Stomach (tissue), 9 donors: ENCODE measurements around the gene CSNK1G1. TPM values are rescaled to one million over a fixed set of nuclear protein-coding genes. Genes with fewer than 3 reads are reported as not detected.

ENCODE experiments used
- DNase-seq, 2 donors: peaks; one replicate each; pipeline versions ENCODE4 v3.0.0 to v3.0.0-alpha.2; 2013 to 2019
- H3K27ac ChIP-seq, 5 donors: fragments of 200-600 bp in 4 of 5; sonication (generic) in 4 of 5; one replicate each; pipeline ENCODE4 v1.5.1; 2013 to 2019; ENCODE audit warnings: mild to moderate bottlenecking in 1 of 5, moderate library complexity in 1 of 5
- H3K27me3 ChIP-seq, 3 donors: fragments of 200-600 bp; sonication (generic); one replicate each; pipeline ENCODE4 v1.5.1; 2017 to 2019; ENCODE audit warnings: mixed run types in 1 of 3
- H3K36me3 ChIP-seq, 4 donors: fragments of 200-600 bp; sonication (generic); 1 replicate in 3 of 4; 2 replicates in 1 of 4; pipeline ENCODE4 v1.5.1; 2016 to 2019
- H3K4me1 ChIP-seq, 4 donors: fragments of 200-600 bp; sonication (generic); one replicate each; pipeline ENCODE4 v1.5.1; 2016 to 2019
- H3K4me3 ChIP-seq, 4 donors: fragments of 200-600 bp; sonication (generic) in 3 of 4; one replicate each; pipeline ENCODE4 v1.5.1; 2016 to 2019; ENCODE audit warnings: mild to moderate bottlenecking in 1 of 4
- H3K9me3 ChIP-seq, 4 donors: fragments of 200-600 bp; sonication (generic); one replicate each; pipeline ENCODE4 v1.5.1; 2016 to 2019
- EP300 ChIP-seq: sonication (generic); formaldehyde crosslinking; IDR thresholded peaks from one replicate; pipeline ENCODE4 v1.6.1; 2017; ENCODE audit warnings: antibody characterized with exemption
- POLR2A ChIP-seq, 4 donors: fragments of 450-650 bp; IDR thresholded peaks; one replicate each; pipeline ENCODE4 v1.6.1; 2016; ENCODE audit warnings: antibody characterized with exemption in 4 of 4, control low read depth in 2 of 4, mild to moderate bottlenecking in 1 of 4, moderate library complexity in 1 of 4
- POLR2AphosphoS5 ChIP-seq, 3 donors: sonication (generic); formaldehyde crosslinking; IDR thresholded peaks; one replicate each; pipeline ENCODE4 v1.6.1; 2016; ENCODE audit warnings: antibody characterized with exemption in 3 of 3
- WGBS, 5 donors: extraction: QIAGEN DNeasy Blood & Tissue Kit in 3 of 5; methylation state at CpG; one replicate each; pipeline versions ENCODE4 v1.1.5 to v1.1.7; 2013 to 2018; 5-methylcytosine and 5-hydroxymethylcytosine counted together
- intact Hi-C: fragments of 100-400 bp; cut with DNase I; formaldehyde crosslinking; loops from one replicate; pipeline ENCODE4 v1.15.1; 2023; ENCODE audit warnings: low total_unique reads
- polyA plus RNA-seq, 3 donors: library from polyadenylated mRNA; stranded (reverse); fragments of 200-250 nt; gene quantifications; one replicate each; pipeline ENCODE4 v1.2.3, GENCODE V29; 2013
- total RNA-seq, 5 donors: library from RNA; depleted of rRNA; stranded (reverse); fragments of >200 nt; gene quantifications; one replicate each; pipeline versions ENCODE4 v1.1.0 to v1.2.3, GENCODE V29; 2014 to 2016
- TF ChIP-seq, protein P1 (sequence below), 7 experiments: fragments of 450-650 bp in 4 of 7; fragments of 200-600 bp in 3 of 7; sonication (generic) in 3 of 7; IDR thresholded peaks; one replicate each; pipeline ENCODE4 v1.5.1; 2016 to 2019; ENCODE audit warnings: antibody characterized with exemption in 7 of 7, control low read depth in 2 of 7, mild to moderate bottlenecking in 1 of 7
- donor health status: healthy with polysubstance abuse.
- donor health status: Bipolar disorder and iron deficiency.
- donor health status: healthy.

Gene CSNK1G1
- total and polyA plus RNA-seq, 8 donors, result 2.4 to 63.1 (median 5.4) TPM

DNA sequence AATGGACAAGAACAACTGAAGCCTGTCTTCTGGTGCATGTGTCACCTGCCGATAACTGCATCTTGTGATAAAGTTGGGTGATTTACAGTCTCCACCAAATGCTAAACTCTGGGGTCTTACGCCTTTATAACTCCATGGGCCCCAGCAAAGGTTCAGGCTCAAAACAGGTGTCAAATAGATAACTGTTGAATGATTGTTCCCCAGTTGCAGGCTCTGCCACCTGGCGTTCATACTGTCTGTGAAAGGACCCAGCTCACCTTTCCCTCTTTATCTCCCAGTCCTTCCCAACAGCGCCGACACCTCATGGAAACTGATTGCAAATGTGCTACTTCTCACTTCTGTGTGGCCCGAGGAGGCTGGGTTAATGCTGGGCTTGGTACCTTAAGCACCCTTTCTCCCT is 212.7 kb downstream of the CSNK1G1 start:
- H3K27ac ChIP-seq, result no peak overlapping the region
- no peaks in the 10 kb centered on the region for H3K27me3 ChIP-seq
- TF ChIP-seq, protein P1, sequence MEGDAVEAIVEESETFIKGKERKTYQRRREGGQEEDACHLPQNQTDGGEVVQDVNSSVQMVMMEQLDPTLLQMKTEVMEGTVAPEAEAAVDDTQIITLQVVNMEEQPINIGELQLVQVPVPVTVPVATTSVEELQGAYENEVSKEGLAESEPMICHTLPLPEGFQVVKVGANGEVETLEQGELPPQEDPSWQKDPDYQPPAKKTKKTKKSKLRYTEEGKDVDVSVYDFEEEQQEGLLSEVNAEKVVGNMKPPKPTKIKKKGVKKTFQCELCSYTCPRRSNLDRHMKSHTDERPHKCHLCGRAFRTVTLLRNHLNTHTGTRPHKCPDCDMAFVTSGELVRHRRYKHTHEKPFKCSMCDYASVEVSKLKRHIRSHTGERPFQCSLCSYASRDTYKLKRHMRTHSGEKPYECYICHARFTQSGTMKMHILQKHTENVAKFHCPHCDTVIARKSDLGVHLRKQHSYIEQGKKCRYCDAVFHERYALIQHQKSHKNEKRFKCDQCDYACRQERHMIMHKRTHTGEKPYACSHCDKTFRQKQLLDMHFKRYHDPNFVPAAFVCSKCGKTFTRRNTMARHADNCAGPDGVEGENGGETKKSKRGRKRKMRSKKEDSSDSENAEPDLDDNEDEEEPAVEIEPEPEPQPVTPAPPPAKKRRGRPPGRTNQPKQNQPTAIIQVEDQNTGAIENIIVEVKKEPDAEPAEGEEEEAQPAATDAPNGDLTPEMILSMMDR (IDR thresholded peaks at IDR 0.05), result no peak
- TF ChIP-seq POLR2AphosphoS5 (IDR thresholded peaks at IDR 0.05) (no peak), EP300 (no peak), POLR2A (IDR thresholded peaks at IDR 0.05) (no peak)
- no peaks in the 10 kb centered on the region for H3K9me3 ChIP-seq
- peaks cover 22 to 69% (median 67%) of the 10 kb centered on the region in 4 donors for H3K36me3 ChIP-seq
- 70 to 88% (median 77%) methylated on average over 6 of the region's 6 CpGs for WGBS, 5 donors
- H3K4me1 ChIP-seq, result no peaks in the 10 kb centered on the region
- intact Hi-C loops, result no loop called here
- H3K4me3 ChIP-seq, result no peak overlapping the region
- no peak for DNase-seq

DNA sequence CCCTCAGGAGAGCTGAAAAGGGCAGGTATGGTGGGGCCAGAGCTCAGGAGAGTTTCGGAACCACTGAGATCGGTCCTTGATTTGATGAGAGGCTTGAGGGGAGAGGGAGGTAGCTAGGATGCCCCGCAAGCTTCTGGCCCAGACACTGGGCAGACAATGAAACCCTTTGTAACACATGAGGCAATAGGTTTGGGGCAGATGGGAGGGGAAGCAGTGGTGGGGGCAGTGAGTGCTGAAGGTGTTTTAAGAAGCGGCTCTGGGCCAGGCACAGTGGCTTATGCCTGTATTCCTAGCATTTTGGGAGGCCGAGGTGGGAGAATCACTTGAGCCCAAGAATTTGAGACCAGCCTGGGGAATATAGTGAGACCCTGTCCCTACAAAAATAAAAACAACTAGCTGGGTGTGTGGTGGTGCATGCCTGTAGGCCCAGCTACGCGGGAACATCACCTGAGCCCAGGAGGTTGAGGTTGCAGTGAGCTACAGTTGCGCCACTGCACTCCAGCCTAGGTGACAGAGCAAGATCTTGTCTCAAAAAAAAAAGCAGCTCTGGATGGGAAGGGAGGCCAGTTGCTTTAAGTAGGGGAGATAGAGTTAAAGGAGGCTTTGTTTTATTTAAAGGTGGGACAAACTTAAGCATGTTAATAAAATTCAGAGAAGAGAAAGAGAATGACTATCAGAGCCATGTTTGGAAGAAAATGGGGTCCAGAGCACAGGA is 214.0 kb downstream of the CSNK1G1 start:
- Histone ChIP-seq H3K9me3 (no peaks in the 10 kb centered on the region), H3K27ac (no peak overlapping the region), H3K36me3 (peaks cover 36 to 83% (median 80%) of the 10 kb centered on the region in 4 donors), H3K27me3 (no peaks in the 10 kb centered on the region), H3K4me1 (no peaks in the 10 kb centered on the region), H3K4me3 (no peak overlapping the region)
- TF ChIP-seq POLR2A (IDR thresholded peaks at IDR 0.05) (no peak), EP300 (no peak), POLR2AphosphoS5 (IDR thresholded peaks at IDR 0.05) (no peak)
- TF ChIP-seq, protein P1 (IDR thresholded peaks at IDR 0.05), result no peak
- DNase-seq, result no peak
- WGBS, 5 donors, result 95 to 98% (median 97%) methylated on average over 8 of the region's 8 CpGs
- intact Hi-C loops, result no loop called here

DNA sequence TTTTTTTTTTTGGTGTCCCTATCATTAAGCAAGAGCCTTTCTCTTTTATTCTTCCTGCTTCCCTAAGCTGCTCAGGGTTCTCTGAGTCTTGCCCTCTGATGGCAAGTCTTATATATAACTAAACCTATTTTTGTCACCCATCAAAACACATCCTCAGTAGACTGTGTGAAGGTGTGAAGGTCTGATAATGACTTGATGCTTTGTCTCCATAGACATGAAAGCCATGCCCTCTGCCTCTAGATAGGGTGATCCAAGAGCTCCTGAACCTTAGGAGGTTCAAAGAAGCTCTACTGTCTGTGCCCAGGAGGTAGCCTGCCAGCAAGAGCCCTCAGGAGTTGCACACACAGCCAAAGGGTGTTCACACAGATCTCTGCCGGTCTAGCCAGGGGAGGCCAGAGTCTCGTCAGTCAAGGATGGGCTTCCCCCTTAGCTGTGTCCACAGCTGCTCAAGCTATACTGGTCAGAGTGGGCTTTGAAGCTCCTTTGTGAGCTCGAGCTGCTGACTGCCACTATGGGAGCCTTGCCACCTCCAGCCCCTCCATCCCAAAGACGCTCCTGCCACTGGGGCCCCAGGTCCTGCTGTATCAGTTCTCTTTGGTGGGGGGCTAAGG is 217.5 kb downstream of the CSNK1G1 start:
- Histone ChIP-seq H3K4me3 (no peak overlapping the region), H3K27me3 (no peaks in the 10 kb centered on the region), H3K27ac (no peak overlapping the region), H3K36me3 (peaks cover 59 to 89% (median 88%) of the 10 kb centered on the region in 4 donors), H3K9me3 (no peaks in the 10 kb centered on the region), H3K4me1 (peaks cover 0 to 9% (median 0%) of the 10 kb centered on the region in 4 donors)
- no peak for TF ChIP-seq EP300
- no peak for TF ChIP-seq POLR2AphosphoS5 (IDR thresholded peaks at IDR 0.05)
- TF ChIP-seq, protein P1 (IDR thresholded peaks at IDR 0.05), result no peak
- WGBS, 5 donors, result 92 to 100% (median 97%) methylated on average over 2 to 4 of the region's 4 CpGs
- DNase-seq, result no peak
- intact Hi-C loops, result no loop called here

DNA sequence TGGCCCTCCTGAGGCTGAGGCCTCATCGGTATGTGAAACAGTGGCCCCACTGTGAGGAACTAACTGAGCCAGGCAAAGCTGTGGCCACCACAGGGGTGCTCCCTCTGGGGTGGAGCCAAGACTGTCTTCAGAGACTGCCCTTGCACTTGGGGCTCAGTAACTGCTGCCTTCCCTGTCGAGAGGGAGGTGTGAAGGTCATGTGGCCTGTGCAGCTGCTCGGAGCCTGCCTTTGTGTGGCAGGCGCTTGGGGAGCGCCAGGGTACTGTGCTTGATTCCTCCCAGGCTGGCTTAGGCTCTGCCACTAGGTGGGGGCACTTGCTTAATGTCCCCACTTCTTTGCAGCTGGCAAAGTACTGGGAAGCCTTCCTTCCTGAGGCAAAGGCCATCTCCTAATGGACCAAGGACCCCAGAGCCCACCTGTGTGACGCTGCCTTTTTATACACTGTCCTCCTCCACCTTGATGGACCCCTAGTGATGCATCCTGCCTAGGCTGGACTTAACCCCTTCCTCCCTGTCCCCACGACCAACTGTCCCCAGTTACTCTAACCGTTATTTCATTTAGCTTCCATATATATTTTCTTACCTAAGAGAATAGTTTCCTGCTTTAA is 218.6 kb downstream of the CSNK1G1 start:
- no peak for TF ChIP-seq POLR2AphosphoS5 (IDR thresholded peaks at IDR 0.05)
- no peak for TF ChIP-seq POLR2A (IDR thresholded peaks at IDR 0.05)
- TF ChIP-seq, protein P1 (IDR thresholded peaks at IDR 0.05), result no peak
- TF ChIP-seq EP300, result no peak
- Histone ChIP-seq H3K4me3 (no peak overlapping the region), H3K27me3 (no peaks in the 10 kb centered on the region), H3K9me3 (no peaks in the 10 kb centered on the region), H3K36me3 (peaks cover 61 to 89% (median 88%) of the 10 kb centered on the region in 4 donors), H3K4me1 (peaks cover 0 to 9% (median 0%) of the 10 kb centered on the region in 4 donors), H3K27ac (no peak overlapping the region)
- WGBS, 5 donors, result 63 to 90% (median 75%) methylated on average over 3 to 8 of the region's 8 CpGs
- peak in 1 of 2 donors; percentile 32 for DNase-seq
- intact Hi-C loops, result no loop called here
